Central memory CD8-positive, alpha-beta T cell (primary cell): ENCODE data around the gene EPHB6.

Experiments used
- ATAC-seq: fragments of 150-1000 bp; cut with Tn5 transposase; replicated peaks from 2 replicates; pipeline ENCODE4 v1.10.0; 2022; ENCODE audit warnings: mild to moderate bottlenecking, moderate FRiP score, moderate number of reproducible peaks; ENCODE audit not compliant: poor library complexity, severe bottlenecking; ENCODE audit errors: extremely low read depth
- DNase-seq, 2 donors: peaks; one replicate each; pipeline ENCODE4 v3.0.0; 2021; ENCODE audit warnings: low spot score in 2 of 2
- H3K27ac Mint-ChIP-seq: one replicate; pipeline ENCODE4 v1.8.0; 2022; ENCODE audit warnings: low read depth, mild to moderate bottlenecking, moderate library complexity, mixed read lengths
- H3K27me3 Mint-ChIP-seq: one replicate; pipeline ENCODE4 v1.8.0; 2022; ENCODE audit warnings: mixed read lengths
- H3K36me3 Mint-ChIP-seq: one replicate; pipeline ENCODE4 v1.8.0; 2022; ENCODE audit warnings: mild to moderate bottlenecking, moderate library complexity, mixed read lengths; ENCODE audit not compliant: insufficient read depth
- H3K4me1 Mint-ChIP-seq: one replicate; pipeline ENCODE4 v1.8.0; 2022; ENCODE audit warnings: mixed read lengths
- H3K4me3 Mint-ChIP-seq: one replicate; pipeline ENCODE4 v1.8.0; 2022; ENCODE audit warnings: mild to moderate bottlenecking, moderate library complexity, mixed read lengths
- H3K9me3 Mint-ChIP-seq: one replicate; pipeline ENCODE4 v1.8.0; 2022; ENCODE audit warnings: mixed read lengths

EPHB6 gene

GRCh38 chr7:142862351-142862750 is 7.5 kb downstream of the EPHB6 start:
- Mint-ChIP-seq H3K27ac (no peak overlapping the region), H3K9me3 (no peaks in the 10 kb centered on the region), H3K4me3 (no peak overlapping the region), H3K36me3 (peaks cover 5% of the 10 kb centered on the region), H3K4me1 (no peaks in the 10 kb centered on the region), H3K27me3 (no peaks in the 10 kb centered on the region)
- no peak for DNase-seq
- no peak for ATAC-seq

- Mint-ChIP-seq H3K36me3 (peaks cover 5% of the 10 kb centered on the region), H3K27me3 (no peaks in the 10 kb centered on the region), H3K9me3 (no peaks in the 10 kb centered on the region), H3K27ac (no peak overlapping the region), H3K4me3 (no peak overlapping the region), H3K4me1 (no peaks in the 10 kb centered on the region)
- ATAC-seq: no peak
- no peak for DNase-seq
Observed at GRCh38 chr7:142862786-142863400, 8.0 kb downstream of the EPHB6 start.

- Mint-ChIP-seq H3K27me3 (no peaks in the 10 kb centered on the region), H3K9me3 (no peaks in the 10 kb centered on the region), H3K36me3 (peaks cover 5% of the 10 kb centered on the region), H3K4me3 (no peak overlapping the region), H3K4me1 (no peaks in the 10 kb centered on the region), H3K27ac (no peak overlapping the region)
- no peak for DNase-seq
- ATAC-seq: no peak
Observed at GRCh38 chr7:142863891-142864685, 9.2 kb downstream of the EPHB6 start.

- H3K4me3 Mint-ChIP-seq: no peak overlapping the region
- H3K36me3 Mint-ChIP-seq: peaks cover 5% of the 10 kb centered on the region
- ATAC-seq: no peak
- H3K27me3 Mint-ChIP-seq: no peaks in the 10 kb centered on the region
- H3K27ac Mint-ChIP-seq: no peak overlapping the region
- no peak for DNase-seq
- H3K4me1 Mint-ChIP-seq: no peaks in the 10 kb centered on the region
- H3K9me3 Mint-ChIP-seq: no peaks in the 10 kb centered on the region
Observed at GRCh38 chr7:142864980-142865747, 10.3 kb downstream of the EPHB6 start.

GRCh38 chr7:142865766-142866165 is 10.9 kb downstream of the EPHB6 start:
- DNase-seq: no peak
- peaks cover 5% of the 10 kb centered on the region for H3K36me3 Mint-ChIP-seq
- H3K27ac Mint-ChIP-seq: no peak overlapping the region
- no peaks in the 10 kb centered on the region for H3K27me3 Mint-ChIP-seq
- no peak overlapping the region for H3K4me3 Mint-ChIP-seq
- no peak for ATAC-seq
- no peaks in the 10 kb centered on the region for H3K4me1 Mint-ChIP-seq
- no peaks in the 10 kb centered on the region for H3K9me3 Mint-ChIP-seq

- no peak overlapping the region for H3K27ac Mint-ChIP-seq
- H3K36me3 Mint-ChIP-seq: peaks cover 5% of the 10 kb centered on the region
- no peak overlapping the region for H3K4me3 Mint-ChIP-seq
- H3K27me3 Mint-ChIP-seq: no peaks in the 10 kb centered on the region
- no peaks in the 10 kb centered on the region for H3K4me1 Mint-ChIP-seq
- no peak for DNase-seq
- H3K9me3 Mint-ChIP-seq: no peaks in the 10 kb centered on the region
- no peak for ATAC-seq
Observed at GRCh38 chr7:142866361-142867096, 11.7 kb downstream of the EPHB6 start.

- peaks cover 5% of the 10 kb centered on the region for H3K36me3 Mint-ChIP-seq
- no peaks in the 10 kb centered on the region for H3K27me3 Mint-ChIP-seq
- DNase-seq (no peak), ATAC-seq (no peak)
- H3K9me3 Mint-ChIP-seq: no peaks in the 10 kb centered on the region
- H3K27ac Mint-ChIP-seq: no peak overlapping the region
- no peak overlapping the region for H3K4me3 Mint-ChIP-seq
- H3K4me1 Mint-ChIP-seq: no peaks in the 10 kb centered on the region
Observed at GRCh38 chr7:142867097-142867378, 12.2 kb downstream of the EPHB6 start.

GRCh38 chr7:142867398-142868187 is 12.7 kb downstream of the EPHB6 start:
- no peak overlapping the region for H3K27ac Mint-ChIP-seq
- ATAC-seq: no peak

GRCh38 chr7:142868188-142868985 is 13.5 kb downstream of the EPHB6 start:
- no peak overlapping the region for H3K27ac Mint-ChIP-seq

More at GRCh38 chr7:142867398-142868187, 12.7 kb downstream of the EPHB6 start:
- Mint-ChIP-seq H3K27me3 (no peaks in the 10 kb centered on the region), H3K36me3 (peaks cover 4% of the 10 kb centered on the region), H3K4me1 (no peaks in the 10 kb centered on the region), H3K9me3 (no peaks in the 10 kb centered on the region), H3K4me3 (no peak overlapping the region)
- DNase-seq: peak in 1 of 2 donors; percentile 7

GRCh38 chr7:142868986-142869415 is 14.1 kb downstream of the EPHB6 start:
- Mint-ChIP-seq H3K4me1 (no peaks in the 10 kb centered on the region), H3K9me3 (no peaks in the 10 kb centered on the region), H3K27ac (no peak overlapping the region), H3K4me3 (no peak overlapping the region), H3K27me3 (no peaks in the 10 kb centered on the region), H3K36me3 (no peaks in the 10 kb centered on the region)
- peak in 1 of 2 donors; percentile 5 for DNase-seq
- ATAC-seq: no peak

More at GRCh38 chr7:142868188-142868985, 13.5 kb downstream of the EPHB6 start:
- no peaks in the 10 kb centered on the region for H3K4me1 Mint-ChIP-seq
- ATAC-seq: no peak
- DNase-seq: peak in 1 of 2 donors; percentile 7
- no peaks in the 10 kb centered on the region for H3K27me3 Mint-ChIP-seq
- no peaks in the 10 kb centered on the region for H3K36me3 Mint-ChIP-seq
- no peak overlapping the region for H3K4me3 Mint-ChIP-seq
- no peaks in the 10 kb centered on the region for H3K9me3 Mint-ChIP-seq

GRCh38 chr7:142869434-142869833 is 14.6 kb downstream of the EPHB6 start:
- DNase-seq (no peak), ATAC-seq (no peak)
- H3K9me3 Mint-ChIP-seq: no peaks in the 10 kb centered on the region
- H3K4me3 Mint-ChIP-seq: no peak overlapping the region
- no peaks in the 10 kb centered on the region for H3K27me3 Mint-ChIP-seq
- H3K27ac Mint-ChIP-seq: no peak overlapping the region
- no peaks in the 10 kb centered on the region for H3K4me1 Mint-ChIP-seq
- H3K36me3 Mint-ChIP-seq: no peaks in the 10 kb centered on the region
